ENCODE data around the gene EPHA3. TPM values are rescaled to one million over a fixed set of nuclear protein-coding genes. Genes with fewer than 3 reads are reported as not detected.
A peak's percentile ranks its signal among the peaks of the same experiment; 100 is the strongest.

EPHA3 gene
- total RNA-seq, 4 donors from 2014 or later = 0.85 to 1.4 (median 0.96) TPM

- Histone ChIP-seq H3K27me3 (no peaks in the 10 kb centered on the region), H3K4me1 (no peaks in the 10 kb centered on the region), H3K36me3 (no peaks in the 10 kb centered on the region), H3K27ac (no peak overlapping the region), H3K4me3 (no peak overlapping the region), H3K9me3 (no peaks in the 10 kb centered on the region)
- TF ChIP-seq EP300 (IDR thresholded peaks at IDR 0.05) (no peak), CTCF (IDR thresholded peaks at IDR 0.05) (no peak)
- no peak for DNase-seq (ENCODE audit: low spot score in 2 of 2)
- WGBS = 69% methylated on average over 2 of the region's 2 CpGs
Observed at GRCh38 chr3:89072642-89073041, 34.8 kb upstream of the EPHA3 start.

GRCh38 chr3:89079944-89080343, 27.5 kb upstream of the EPHA3 start:
- H3K4me1 ChIP-seq = no peaks in the 10 kb centered on the region
- H3K27me3 ChIP-seq = no peaks in the 10 kb centered on the region
- H3K4me3 ChIP-seq = no peak overlapping the region
- no peaks in the 10 kb centered on the region for H3K36me3 ChIP-seq
- H3K9me3 ChIP-seq = no peaks in the 10 kb centered on the region
- 81% methylated on average over 1 of the region's 1 CpG for WGBS
- no peak overlapping the region for H3K27ac ChIP-seq
- DNase-seq (ENCODE audit: low spot score in 2 of 2) = no peak
- TF ChIP-seq CTCF (IDR thresholded peaks at IDR 0.05) = no peak
- TF ChIP-seq POLR2AphosphoS5 (IDR thresholded peaks at IDR 0.05) = no peak
- no peak for TF ChIP-seq EP300 (IDR thresholded peaks at IDR 0.05)
- no peak for TF ChIP-seq POLR2A (IDR thresholded peaks at IDR 0.05)

GRCh38 chr3:89087851-89088250, 19.6 kb upstream of the EPHA3 start:
- Histone ChIP-seq H3K4me3 (no peak overlapping the region), H3K36me3 (no peaks in the 10 kb centered on the region), H3K4me1 (no peaks in the 10 kb centered on the region), H3K27ac (no peak overlapping the region), H3K9me3 (no peaks in the 10 kb centered on the region), H3K27me3 (no peaks in the 10 kb centered on the region)
- WGBS = 69% methylated on average over 1 of the region's 1 CpG
- DNase-seq (ENCODE audit: low spot score in 2 of 2) = no peak
- no peak for TF ChIP-seq POLR2A (IDR thresholded peaks at IDR 0.05)
- TF ChIP-seq CTCF (IDR thresholded peaks at IDR 0.05) = no peak
- no peak for TF ChIP-seq POLR2AphosphoS5 (IDR thresholded peaks at IDR 0.05)
- TF ChIP-seq EP300 (IDR thresholded peaks at IDR 0.05) = no peak

- 84% methylated on average over 3 of the region's 3 CpGs for WGBS
- no peaks in the 10 kb centered on the region for H3K4me1 ChIP-seq
Observed at GRCh38 chr3:89098173-89098572, 9.2 kb upstream of the EPHA3 start.

GRCh38 chr3:89098964-89099585, 8.3 kb upstream of the EPHA3 start:
- peak in 1 of 2 donors; percentile 58 for DNase-seq (ENCODE audit: low spot score in 2 of 2)
- Histone ChIP-seq H3K4me3 (no peak overlapping the region), H3K36me3 (no peaks in the 10 kb centered on the region), H3K4me1 (no peaks in the 10 kb centered on the region), H3K9me3 (no peaks in the 10 kb centered on the region), H3K27ac (no peak overlapping the region), H3K27me3 (no peaks in the 10 kb centered on the region)
- WGBS = 27% methylated on average over 8 of the region's 8 CpGs
- TF ChIP-seq POLR2AphosphoS5 (IDR thresholded peaks at IDR 0.05) = no peak
- no peak for TF ChIP-seq EP300 (IDR thresholded peaks at IDR 0.05)
- peak; percentile 38 to 94 for TF ChIP-seq CTCF (IDR thresholded peaks at IDR 0.05)
- no peak for TF ChIP-seq POLR2A (IDR thresholded peaks at IDR 0.05)

More at GRCh38 chr3:89098173-89098572, 9.2 kb upstream of the EPHA3 start:
- no peak for TF ChIP-seq POLR2A (IDR thresholded peaks at IDR 0.05)
- TF ChIP-seq CTCF (IDR thresholded peaks at IDR 0.05) = no peak
- TF ChIP-seq EP300 (IDR thresholded peaks at IDR 0.05) = no peak
- TF ChIP-seq POLR2AphosphoS5 (IDR thresholded peaks at IDR 0.05) = no peak
- H3K27me3 ChIP-seq = no peaks in the 10 kb centered on the region
- H3K36me3 ChIP-seq = no peaks in the 10 kb centered on the region
- no peak overlapping the region for H3K27ac ChIP-seq
- H3K9me3 ChIP-seq = no peaks in the 10 kb centered on the region
- no peak for DNase-seq (ENCODE audit: low spot score in 2 of 2)
- H3K4me3 ChIP-seq = no peak overlapping the region

All from suprapubic skin (tissue), 4 donors.